GM23338 (cell line): Measurements from ENCODE around the gene FGF1. TPM values are rescaled to one million over a fixed set of nuclear protein-coding genes. Genes with fewer than 3 reads are reported as not detected.

Experiments
- ATAC-seq: fragments of 200-7000 bp; cut with Tn5 transposase; 3 replicates; pipeline ENCODE4 v1.9.1; 2020
- DNase-seq: peaks from one replicate; pipeline ENCODE4 v3.0.0-alpha.2; 2015; ENCODE audit warnings: low spot score
- H2AFZ ChIP-seq: fragments of 200-600 bp; sonication (generic); 2 replicates; pipeline ENCODE4 v1.8.0; 2016; ENCODE audit warnings: antibody characterized with exemption, mild to moderate bottlenecking, moderate library complexity
- H3F3A ChIP-seq: fragments of 200-600 bp; sonication (generic); replicated peaks from 2 replicates; pipeline ENCODE4 v1.8.0; 2017; ENCODE audit warnings: antibody characterized with exemption, mixed run types, low read depth
- H3K27ac ChIP-seq: fragments of 200-600 bp; sonication (generic); 2 replicates; pipeline ENCODE4 v1.6.1; 2016; ENCODE audit warnings: low read depth
- H3K27me3 ChIP-seq: fragments of 200-600 bp; sonication (generic); 2 replicates; pipeline ENCODE4 v1.8.0; 2016; ENCODE audit warnings: mild to moderate bottlenecking, mixed run types, moderate library complexity; ENCODE audit not compliant: insufficient read depth
- H3K36me3 ChIP-seq: fragments of 200-600 bp; sonication (generic); 2 replicates; pipeline ENCODE4 v1.8.0; 2016; ENCODE audit warnings: mild to moderate bottlenecking; ENCODE audit not compliant: insufficient read depth
- H3K4me1 ChIP-seq: fragments of 200-600 bp; sonication (generic); 2 replicates; pipeline ENCODE4 v1.8.0; 2016; ENCODE audit warnings: mild to moderate bottlenecking, moderate library complexity; ENCODE audit not compliant: insufficient read depth
- H3K4me2 ChIP-seq: fragments of 200-600 bp; sonication (generic); 2 replicates; pipeline ENCODE4 v1.7.1; 2017; ENCODE audit warnings: mixed run types
- H3K4me3 ChIP-seq: fragments of 200-600 bp; sonication (generic); 2 replicates; pipeline ENCODE4 v1.6.1; 2016; ENCODE audit warnings: mixed run types
- H3K79me2 ChIP-seq: fragments of 200-600 bp; sonication (generic); replicated peaks from 2 replicates; pipeline ENCODE4 v1.8.0; 2017; ENCODE audit warnings: mild to moderate bottlenecking; ENCODE audit not compliant: insufficient read depth
- H3K9me2 ChIP-seq: fragments of 200-600 bp; sonication (generic); 2 replicates; pipeline ENCODE4 v1.8.0; 2017; ENCODE audit not compliant: insufficient read depth
- H4K20me1 ChIP-seq: fragments of 200-600 bp; sonication (generic); replicated peaks from 2 replicates; pipeline ENCODE4 v1.8.0; 2017; ENCODE audit warnings: mild to moderate bottlenecking; ENCODE audit not compliant: insufficient read depth
- H3K27ac Mint-ChIP-seq: 2 replicates; pipeline ENCODE4 v1.8.0; 2020; ENCODE audit warnings: inconsistent platforms, mild to moderate bottlenecking, moderate library complexity, mixed read lengths
- H3K27me3 Mint-ChIP-seq: 3 replicates; pipeline ENCODE4 v1.8.0; 2022; ENCODE audit warnings: low read depth, mild to moderate bottlenecking, moderate library complexity, mixed read lengths, inconsistent platforms; ENCODE audit not compliant: insufficient read depth, poor library complexity
- H3K36me3 Mint-ChIP-seq: 3 replicates; pipeline ENCODE4 v1.8.0; 2021; ENCODE audit warnings: low read depth, mild to moderate bottlenecking, inconsistent platforms, moderate library complexity, mixed read lengths
- H3K4me1 Mint-ChIP-seq: 3 replicates; pipeline ENCODE4 v1.8.0; 2020; ENCODE audit warnings: mild to moderate bottlenecking, inconsistent platforms, mixed read lengths
- H3K4me3 Mint-ChIP-seq: 3 replicates; pipeline ENCODE4 v1.8.0; 2021; ENCODE audit warnings: moderate library complexity, mild to moderate bottlenecking, inconsistent platforms, mixed read lengths
- H3K9me3 Mint-ChIP-seq: 3 replicates; pipeline ENCODE4 v1.8.0; 2020; ENCODE audit warnings: moderate library complexity, mild to moderate bottlenecking, inconsistent platforms, mixed read lengths
- EZH2 ChIP-seq: fragments of 200-600 bp; sonication (generic); IDR thresholded peaks from one replicate; pipeline ENCODE4 v1.8.0; 2017; ENCODE audit warnings: antibody characterized with exemption, mild to moderate bottlenecking, low read depth; ENCODE audit not compliant: unreplicated experiment
- JUNB ChIP-seq: IDR thresholded peaks from one replicate; pipeline ENCODE4 v1.6.1; 2016; ENCODE audit warnings: antibody characterized with exemption; ENCODE audit not compliant: unreplicated experiment
- NANOG ChIP-seq: IDR thresholded peaks from 2 replicates; pipeline ENCODE4 v1.6.1; 2016; ENCODE audit warnings: antibody characterized with exemption, borderline replicate concordance
- ZNF331 ChIP-seq: fragments of 250-450 bp; sonication (Bioruptor Pico); IDR thresholded peaks from 2 replicates; pipeline ENCODE4 v1.5.0; 2020; ENCODE audit warnings: low read depth, mild to moderate bottlenecking, moderate library complexity
- polyA plus RNA-seq: library from polyadenylated mRNA; unstranded; fragments of >200 nt; fragmentation: Nextera tagmentation; extraction: Ambion mirVana; gene quantifications from 2 replicates; pipeline ENCODE4 v1.2.1, GENCODE V29; 2016
- total RNA-seq: library from RNA; depleted of rRNA; stranded (reverse); fragments of >200 nt; shearing (Covaris generic); gene quantifications from 2 replicates; pipeline ENCODE4 v1.2.3, GENCODE V29; 2014
- TF ChIP-seq, protein P1 (sequence below): IDR thresholded peaks from one replicate; pipeline ENCODE4 v1.6.1; 2018; ENCODE audit warnings: antibody characterized with exemption; ENCODE audit not compliant: unreplicated experiment
- TF ChIP-seq, protein P2 (sequence below): fragments of 250-450 bp; sonication (Bioruptor Pico); IDR thresholded peaks from 2 replicates; pipeline ENCODE4 v1.5.0; 2020; ENCODE audit warnings: mild to moderate bottlenecking, moderate library complexity

FGF1 gene
- total and polyA plus RNA-seq, 2 experiments from 2014 or later: 0.21 to 0.34 TPM

- no peaks in the 10 kb centered on the region for H3K36me3 ChIP-seq
- TF ChIP-seq ZNF331 (CRISPR knock-in tag): no peak
- TF ChIP-seq JUNB: no peak
- TF ChIP-seq, protein P1, sequence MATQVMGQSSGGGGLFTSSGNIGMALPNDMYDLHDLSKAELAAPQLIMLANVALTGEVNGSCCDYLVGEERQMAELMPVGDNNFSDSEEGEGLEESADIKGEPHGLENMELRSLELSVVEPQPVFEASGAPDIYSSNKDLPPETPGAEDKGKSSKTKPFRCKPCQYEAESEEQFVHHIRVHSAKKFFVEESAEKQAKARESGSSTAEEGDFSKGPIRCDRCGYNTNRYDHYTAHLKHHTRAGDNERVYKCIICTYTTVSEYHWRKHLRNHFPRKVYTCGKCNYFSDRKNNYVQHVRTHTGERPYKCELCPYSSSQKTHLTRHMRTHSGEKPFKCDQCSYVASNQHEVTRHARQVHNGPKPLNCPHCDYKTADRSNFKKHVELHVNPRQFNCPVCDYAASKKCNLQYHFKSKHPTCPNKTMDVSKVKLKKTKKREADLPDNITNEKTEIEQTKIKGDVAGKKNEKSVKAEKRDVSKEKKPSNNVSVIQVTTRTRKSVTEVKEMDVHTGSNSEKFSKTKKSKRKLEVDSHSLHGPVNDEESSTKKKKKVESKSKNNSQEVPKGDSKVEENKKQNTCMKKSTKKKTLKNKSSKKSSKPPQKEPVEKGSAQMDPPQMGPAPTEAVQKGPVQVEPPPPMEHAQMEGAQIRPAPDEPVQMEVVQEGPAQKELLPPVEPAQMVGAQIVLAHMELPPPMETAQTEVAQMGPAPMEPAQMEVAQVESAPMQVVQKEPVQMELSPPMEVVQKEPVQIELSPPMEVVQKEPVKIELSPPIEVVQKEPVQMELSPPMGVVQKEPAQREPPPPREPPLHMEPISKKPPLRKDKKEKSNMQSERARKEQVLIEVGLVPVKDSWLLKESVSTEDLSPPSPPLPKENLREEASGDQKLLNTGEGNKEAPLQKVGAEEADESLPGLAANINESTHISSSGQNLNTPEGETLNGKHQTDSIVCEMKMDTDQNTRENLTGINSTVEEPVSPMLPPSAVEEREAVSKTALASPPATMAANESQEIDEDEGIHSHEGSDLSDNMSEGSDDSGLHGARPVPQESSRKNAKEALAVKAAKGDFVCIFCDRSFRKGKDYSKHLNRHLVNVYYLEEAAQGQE: no peak
- TF ChIP-seq EZH2: no peak
- TF ChIP-seq, protein P2, sequence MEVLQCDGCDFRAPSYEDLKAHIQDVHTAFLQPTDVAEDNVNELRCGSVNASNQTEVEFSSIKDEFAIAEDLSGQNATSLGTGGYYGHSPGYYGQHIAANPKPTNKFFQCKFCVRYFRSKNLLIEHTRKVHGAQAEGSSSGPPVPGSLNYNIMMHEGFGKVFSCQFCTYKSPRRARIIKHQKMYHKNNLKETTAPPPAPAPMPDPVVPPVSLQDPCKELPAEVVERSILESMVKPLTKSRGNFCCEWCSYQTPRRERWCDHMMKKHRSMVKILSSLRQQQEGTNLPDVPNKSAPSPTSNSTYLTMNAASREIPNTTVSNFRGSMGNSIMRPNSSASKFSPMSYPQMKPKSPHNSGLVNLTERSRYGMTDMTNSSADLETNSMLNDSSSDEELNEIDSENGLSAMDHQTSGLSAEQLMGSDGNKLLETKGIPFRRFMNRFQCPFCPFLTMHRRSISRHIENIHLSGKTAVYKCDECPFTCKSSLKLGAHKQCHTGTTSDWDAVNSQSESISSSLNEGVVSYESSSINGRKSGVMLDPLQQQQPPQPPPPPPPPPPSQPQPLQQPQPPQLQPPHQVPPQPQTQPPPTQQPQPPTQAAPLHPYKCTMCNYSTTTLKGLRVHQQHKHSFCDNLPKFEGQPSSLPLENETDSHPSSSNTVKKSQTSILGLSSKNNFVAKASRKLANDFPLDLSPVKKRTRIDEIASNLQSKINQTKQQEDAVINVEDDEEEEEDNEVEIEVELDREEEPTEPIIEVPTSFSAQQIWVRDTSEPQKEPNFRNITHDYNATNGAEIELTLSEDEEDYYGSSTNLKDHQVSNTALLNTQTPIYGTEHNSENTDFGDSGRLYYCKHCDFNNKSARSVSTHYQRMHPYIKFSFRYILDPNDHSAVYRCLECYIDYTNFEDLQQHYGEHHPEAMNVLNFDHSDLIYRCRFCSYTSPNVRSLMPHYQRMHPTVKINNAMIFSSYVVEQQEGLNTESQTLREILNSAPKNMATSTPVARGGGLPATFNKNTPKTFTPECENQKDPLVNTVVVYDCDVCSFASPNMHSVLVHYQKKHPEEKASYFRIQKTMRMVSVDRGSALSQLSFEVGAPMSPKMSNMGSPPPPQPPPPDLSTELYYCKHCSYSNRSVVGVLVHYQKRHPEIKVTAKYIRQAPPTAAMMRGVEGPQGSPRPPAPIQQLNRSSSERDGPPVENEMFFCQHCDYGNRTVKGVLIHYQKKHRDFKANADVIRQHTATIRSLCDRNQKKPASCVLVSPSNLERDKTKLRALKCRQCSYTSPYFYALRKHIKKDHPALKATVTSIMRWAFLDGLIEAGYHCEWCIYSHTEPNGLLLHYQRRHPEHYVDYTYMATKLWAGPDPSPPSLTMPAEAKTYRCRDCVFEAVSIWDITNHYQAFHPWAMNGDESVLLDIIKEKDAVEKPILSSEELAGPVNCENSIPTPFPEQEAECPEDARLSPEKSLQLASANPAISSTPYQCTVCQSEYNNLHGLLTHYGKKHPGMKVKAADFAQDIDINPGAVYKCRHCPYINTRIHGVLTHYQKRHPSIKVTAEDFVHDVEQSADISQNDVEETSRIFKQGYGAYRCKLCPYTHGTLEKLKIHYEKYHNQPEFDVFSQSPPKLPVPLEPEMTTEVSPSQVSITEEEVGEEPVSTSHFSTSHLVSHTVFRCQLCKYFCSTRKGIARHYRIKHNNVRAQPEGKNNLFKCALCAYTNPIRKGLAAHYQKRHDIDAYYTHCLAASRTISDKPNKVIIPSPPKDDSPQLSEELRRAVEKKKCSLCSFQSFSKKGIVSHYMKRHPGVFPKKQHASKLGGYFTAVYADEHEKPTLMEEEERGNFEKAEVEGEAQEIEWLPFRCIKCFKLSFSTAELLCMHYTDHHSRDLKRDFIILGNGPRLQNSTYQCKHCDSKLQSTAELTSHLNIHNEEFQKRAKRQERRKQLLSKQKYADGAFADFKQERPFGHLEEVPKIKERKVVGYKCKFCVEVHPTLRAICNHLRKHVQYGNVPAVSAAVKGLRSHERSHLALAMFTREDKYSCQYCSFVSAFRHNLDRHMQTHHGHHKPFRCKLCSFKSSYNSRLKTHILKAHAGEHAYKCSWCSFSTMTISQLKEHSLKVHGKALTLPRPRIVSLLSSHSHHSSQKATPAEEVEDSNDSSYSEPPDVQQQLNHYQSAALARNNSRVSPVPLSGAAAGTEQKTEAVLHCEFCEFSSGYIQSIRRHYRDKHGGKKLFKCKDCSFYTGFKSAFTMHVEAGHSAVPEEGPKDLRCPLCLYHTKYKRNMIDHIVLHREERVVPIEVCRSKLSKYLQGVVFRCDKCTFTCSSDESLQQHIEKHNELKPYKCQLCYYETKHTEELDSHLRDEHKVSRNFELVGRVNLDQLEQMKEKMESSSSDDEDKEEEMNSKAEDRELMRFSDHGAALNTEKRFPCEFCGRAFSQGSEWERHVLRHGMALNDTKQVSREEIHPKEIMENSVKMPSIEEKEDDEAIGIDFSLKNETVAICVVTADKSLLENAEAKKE (CRISPR knock-in tag): no peak
- TF ChIP-seq NANOG: no peak
- H3K79me2 ChIP-seq: no peaks in the 10 kb centered on the region
- H3K4me3 Mint-ChIP-seq: no peak overlapping the region
- H2AFZ ChIP-seq: no peak overlapping the region
- H3K27ac Mint-ChIP-seq: no peak overlapping the region
- no peak overlapping the region for H3K4me3 ChIP-seq
- H3K27me3 Mint-ChIP-seq: peaks cover 11% of the 10 kb centered on the region
- no peak for ATAC-seq
- no peaks in the 10 kb centered on the region for H4K20me1 ChIP-seq
- H3K27ac ChIP-seq: no peak overlapping the region
- H3K9me2 ChIP-seq: no peaks in the 10 kb centered on the region
- peaks cover 11% of the 10 kb centered on the region; the same call in 1 of the 2 replicates for H3F3A ChIP-seq
- no peaks in the 10 kb centered on the region for H3K36me3 Mint-ChIP-seq
- H3K4me2 ChIP-seq: no peak overlapping the region
- H3K4me1 Mint-ChIP-seq: peaks cover 49% of the 10 kb centered on the region
- no peaks in the 10 kb centered on the region for H3K9me3 Mint-ChIP-seq
- no peak for DNase-seq
- H3K27me3 ChIP-seq: no peaks in the 10 kb centered on the region
- peaks cover 45% of the 10 kb centered on the region for H3K4me1 ChIP-seq
These were observed 136.1 kb downstream of the FGF1 start for GRCh38 chr5:142549834-142550233.
